Panc1 (cell line): ENCODE results near the gene CST5. TPM values are rescaled to one million over a fixed set of nuclear protein-coding genes. Genes with fewer than 3 reads are reported as not detected.

Experiments used
- ATAC-seq: fragments of 200-7000 bp; cut with Tn5 transposase; 2 replicates; pipeline ENCODE4 v1.9.1; 2020; ENCODE audit warnings: mild to moderate bottlenecking, moderate library complexity
- BruUV-seq: library from RNA; stranded (reverse); fragments of 400-500 nt; replicated peaks from 2 replicates; lab custom pipeline; 2021; lab: Mats Ljungman, UMichigan
- CTCF ChIA-PET: fragments of 300-600 bp; sonication (Branson Sonifier 250); formaldehyde crosslinking; loops from one replicate; lab custom pipeline; 2022; ENCODE audit warnings: antibody characterized with exemption; lab: Charles Lee
- POLR2A ChIA-PET: fragments of 300-600 bp; sonication (Branson Sonifier 250); formaldehyde crosslinking; loops from one replicate; lab custom pipeline; 2022; ENCODE audit warnings: antibody characterized with exemption; lab: Charles Lee
- DNase-seq: peaks from one replicate; pipeline ENCODE4 v3.0.0-alpha.2; 2010; ENCODE audit warnings: low read depth, low spot score
- H3K27ac ChIP-seq: 2 replicates; pipeline ENCODE4 v1.5.1; 2011; ENCODE audit warnings: mild to moderate bottlenecking, low read length, inconsistent platforms
- H3K27me3 ChIP-seq: fragments of 200-500 bp; sonication (Bioruptor generic); 2 replicates; pipeline ENCODE4 v1.6.0; 2014; ENCODE audit warnings: low read length, inconsistent platforms; ENCODE audit not compliant: control insufficient read depth, insufficient read depth
- H3K36me3 ChIP-seq: fragments of 200-500 bp; sonication (Bioruptor generic); 2 replicates; pipeline ENCODE4 v1.5.1; 2014; ENCODE audit warnings: inconsistent platforms, mild to moderate bottlenecking, low read length, moderate library complexity; ENCODE audit not compliant: control insufficient read depth, insufficient read depth
- H3K4me1 ChIP-seq: 2 replicates; pipeline ENCODE4 v1.5.1; 2011; ENCODE audit warnings: inconsistent platforms, mild to moderate bottlenecking, low read length, moderate library complexity; ENCODE audit not compliant: control insufficient read depth, insufficient read depth
- H3K4me3 ChIP-seq, 2 experiments: 2 replicates each; pipeline ENCODE4 v1.5.1; 2011 to 2012; ENCODE audit warnings: low read depth in 2 of 2, low read length in 2 of 2, mild to moderate bottlenecking in 2 of 2, inconsistent platforms in 1 of 2, moderate library complexity in 1 of 2
- H3K9me3 ChIP-seq: fragments of 200-500 bp; sonication (Bioruptor generic); 2 replicates; pipeline ENCODE4 v1.5.1; 2014; ENCODE audit warnings: low read depth, mild to moderate bottlenecking, inconsistent platforms, low read length, moderate library complexity; ENCODE audit not compliant: control insufficient read depth, insufficient read depth
- CTCF ChIP-seq: fragments of 450-650 bp; IDR thresholded peaks from 2 replicates; pipeline ENCODE4 v1.5.1; 2017; ENCODE audit warnings: mild to moderate bottlenecking
- POLR2AphosphoS5 ChIP-seq: IDR thresholded peaks from 2 replicates; pipeline ENCODE4 v1.6.1; 2012; ENCODE audit warnings: mild to moderate bottlenecking, low read depth, low read length, moderate library complexity
- REST ChIP-seq, 2 experiments: IDR thresholded peaks; 2 replicates each; pipeline ENCODE4 v1.6.1; 2011 to 2012; ENCODE audit warnings: low read depth in 2 of 2, control low read depth in 1 of 2, low read length in 1 of 2, mild to moderate bottlenecking in 1 of 2, moderate library complexity in 1 of 2; ENCODE audit not compliant: insufficient read depth in 1 of 2
- SIN3A ChIP-seq: IDR thresholded peaks from 2 replicates; pipeline ENCODE4 v1.6.1; 2012; ENCODE audit warnings: low read depth, mild to moderate bottlenecking, low read length, moderate library complexity, borderline replicate concordance; ENCODE audit not compliant: insufficient read depth
- TCF7L2 ChIP-seq: IDR thresholded peaks from 2 replicates; pipeline ENCODE4 v1.6.1; 2011; ENCODE audit warnings: mild to moderate bottlenecking, low read depth, low read length, inconsistent platforms
- in situ Hi-C: cut with HindIII; loops from 2 replicates; pipeline ENCODE4 v1.10.0; 2016; ENCODE audit warnings: low sequenced_read_pairs, low pct_unique_long_range_greater_than_20kb
- intact Hi-C: fragments of 100-400 bp; cut with micrococcal nuclease; formaldehyde crosslinking; loops from one replicate; pipeline ENCODE4 v1.10.0; 2022; ENCODE audit not compliant: unreplicated experiment
- total RNA-seq: library from RNA; stranded (reverse); gene quantifications from one replicate; pipeline ENCODE4 v1.2.1, GENCODE V29; 2021; ENCODE audit not compliant: unreplicated experiment

The CST5 gene
- total RNA-seq, 1 experiment from 2014 or later, result not detected

GRCh38 chr20:23881371-23881770, 1.8 kb upstream of the CST5 start:
- no peaks in the 10 kb centered on the region for H3K9me3 ChIP-seq
- ChIA-PET POLR2A (no interaction called here), CTCF (no interaction called here)
- BruUV-seq, result no TSS peak
- no peak for DNase-seq
- no peak overlapping the region for H3K27ac ChIP-seq
- no peak overlapping the region for H3K4me3 ChIP-seq
- ATAC-seq, result no peak
- H3K27me3 ChIP-seq, result no peaks in the 10 kb centered on the region; the same call in 1 of the 2 replicates
- intact Hi-C loops (no loop called here), in situ Hi-C loops (no loop called here)
- H3K4me1 ChIP-seq, result no peaks in the 10 kb centered on the region
- TF ChIP-seq REST (IDR thresholded peaks at IDR 0.05; ENCODE audit: insufficient read depth in 1 of 2, low read depth in 2 of 2, low read length in 1 of 2) (no peak), TCF7L2 (no peak), CTCF (no peak), POLR2AphosphoS5 (no peak), SIN3A (no peak)
- no peaks in the 10 kb centered on the region for H3K36me3 ChIP-seq

GRCh38 chr20:23880417-23880816, 869 bp upstream of the CST5 start:
- no TSS peak for BruUV-seq
- POLR2A ChIA-PET, result no interaction called here
- CTCF ChIA-PET, result interaction anchor here (0.6 kb wide), 1 partner anchor 208 kb away, joined by 8 read pairs; no protein-coding TSS in a partner anchor
- Histone ChIP-seq H3K9me3 (no peaks in the 10 kb centered on the region), H3K36me3 (no peaks in the 10 kb centered on the region), H3K27me3 (no peaks in the 10 kb centered on the region; the same call in 1 of the 2 replicates), H3K4me1 (no peaks in the 10 kb centered on the region), H3K4me3 (no peak overlapping the region), H3K27ac (no peak overlapping the region)
- DNase-seq, result no peak
- intact Hi-C loops (no loop called here), in situ Hi-C loops (no loop called here)
- ATAC-seq, result no peak
- TF ChIP-seq POLR2AphosphoS5 (no peak), TCF7L2 (no peak)

- Histone ChIP-seq H3K36me3 (no peaks in the 10 kb centered on the region), H3K4me1 (no peaks in the 10 kb centered on the region), H3K27me3 (no peaks in the 10 kb centered on the region; the same call in 1 of the 2 replicates), H3K4me3 (no peak overlapping the region), H3K27ac (no peak overlapping the region), H3K9me3 (no peaks in the 10 kb centered on the region)
- no TSS peak for BruUV-seq
- intact Hi-C loops, result no loop called here
- ChIA-PET POLR2A (no interaction called here), CTCF (interaction anchor here (0.6 kb wide), 1 partner anchor 207 kb away, joined by 8 read pairs; no protein-coding TSS in a partner anchor)
- ATAC-seq (no peak), DNase-seq (no peak)
- in situ Hi-C loops, result no loop called here
- no peak for TF ChIP-seq REST (IDR thresholded peaks at IDR 0.05; ENCODE audit: insufficient read depth in 1 of 2, low read depth in 2 of 2, low read length in 1 of 2)
These were observed 345 bp upstream of the CST5 start for GRCh38 chr20:23879811-23880374.
